ENCODE results near the gene NDUFA7.

DNA sequence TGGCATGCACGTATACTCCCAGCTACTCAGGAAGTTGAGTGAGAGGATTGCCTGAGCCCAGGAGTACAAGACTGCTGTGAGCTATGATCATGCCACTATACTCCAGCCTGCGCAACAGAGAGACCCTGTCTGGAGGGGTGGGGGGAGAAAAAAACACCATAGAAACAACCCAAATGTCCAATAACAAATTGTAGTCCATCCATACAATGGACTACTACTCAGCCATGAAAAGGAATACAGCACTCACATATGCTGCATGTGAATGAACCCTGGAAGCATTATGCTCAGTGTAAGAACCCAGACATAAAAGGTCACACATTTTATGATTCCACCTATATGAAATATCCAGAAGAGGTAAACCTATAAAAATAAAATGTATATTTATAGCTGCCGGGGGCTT, 55.3 kb downstream of the NDUFA7 start:
- TF ChIP-seq, protein P1, sequence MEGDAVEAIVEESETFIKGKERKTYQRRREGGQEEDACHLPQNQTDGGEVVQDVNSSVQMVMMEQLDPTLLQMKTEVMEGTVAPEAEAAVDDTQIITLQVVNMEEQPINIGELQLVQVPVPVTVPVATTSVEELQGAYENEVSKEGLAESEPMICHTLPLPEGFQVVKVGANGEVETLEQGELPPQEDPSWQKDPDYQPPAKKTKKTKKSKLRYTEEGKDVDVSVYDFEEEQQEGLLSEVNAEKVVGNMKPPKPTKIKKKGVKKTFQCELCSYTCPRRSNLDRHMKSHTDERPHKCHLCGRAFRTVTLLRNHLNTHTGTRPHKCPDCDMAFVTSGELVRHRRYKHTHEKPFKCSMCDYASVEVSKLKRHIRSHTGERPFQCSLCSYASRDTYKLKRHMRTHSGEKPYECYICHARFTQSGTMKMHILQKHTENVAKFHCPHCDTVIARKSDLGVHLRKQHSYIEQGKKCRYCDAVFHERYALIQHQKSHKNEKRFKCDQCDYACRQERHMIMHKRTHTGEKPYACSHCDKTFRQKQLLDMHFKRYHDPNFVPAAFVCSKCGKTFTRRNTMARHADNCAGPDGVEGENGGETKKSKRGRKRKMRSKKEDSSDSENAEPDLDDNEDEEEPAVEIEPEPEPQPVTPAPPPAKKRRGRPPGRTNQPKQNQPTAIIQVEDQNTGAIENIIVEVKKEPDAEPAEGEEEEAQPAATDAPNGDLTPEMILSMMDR (IDR thresholded peaks at IDR 0.05; ENCODE audit: poor library complexity, severe bottlenecking): no peak
- TF ChIP-seq EZH2 (IDR thresholded peaks at IDR 0.05; ENCODE audit: borderline replicate concordance, insufficient read depth, low read length, poor library complexity, severe bottlenecking) (no peak), POLR2AphosphoS5 (IDR thresholded peaks at IDR 0.05) (no peak), SMC3 (conservative IDR thresholded peaks at IDR 0.05; ENCODE audit: poor library complexity) (no peak), RAD21 (conservative IDR thresholded peaks at IDR 0.05) (no peak), TAF1 (IDR thresholded peaks at IDR 0.05; ENCODE audit: low read depth) (no peak), EP300 (conservative IDR thresholded peaks at IDR 0.05; ENCODE audit: poor library complexity, severe bottlenecking) (no peak), MXI1 (conservative IDR thresholded peaks at IDR 0.05; ENCODE audit: poor library complexity, severe bottlenecking) (no peak)
- TF ChIP-seq, protein P2, sequence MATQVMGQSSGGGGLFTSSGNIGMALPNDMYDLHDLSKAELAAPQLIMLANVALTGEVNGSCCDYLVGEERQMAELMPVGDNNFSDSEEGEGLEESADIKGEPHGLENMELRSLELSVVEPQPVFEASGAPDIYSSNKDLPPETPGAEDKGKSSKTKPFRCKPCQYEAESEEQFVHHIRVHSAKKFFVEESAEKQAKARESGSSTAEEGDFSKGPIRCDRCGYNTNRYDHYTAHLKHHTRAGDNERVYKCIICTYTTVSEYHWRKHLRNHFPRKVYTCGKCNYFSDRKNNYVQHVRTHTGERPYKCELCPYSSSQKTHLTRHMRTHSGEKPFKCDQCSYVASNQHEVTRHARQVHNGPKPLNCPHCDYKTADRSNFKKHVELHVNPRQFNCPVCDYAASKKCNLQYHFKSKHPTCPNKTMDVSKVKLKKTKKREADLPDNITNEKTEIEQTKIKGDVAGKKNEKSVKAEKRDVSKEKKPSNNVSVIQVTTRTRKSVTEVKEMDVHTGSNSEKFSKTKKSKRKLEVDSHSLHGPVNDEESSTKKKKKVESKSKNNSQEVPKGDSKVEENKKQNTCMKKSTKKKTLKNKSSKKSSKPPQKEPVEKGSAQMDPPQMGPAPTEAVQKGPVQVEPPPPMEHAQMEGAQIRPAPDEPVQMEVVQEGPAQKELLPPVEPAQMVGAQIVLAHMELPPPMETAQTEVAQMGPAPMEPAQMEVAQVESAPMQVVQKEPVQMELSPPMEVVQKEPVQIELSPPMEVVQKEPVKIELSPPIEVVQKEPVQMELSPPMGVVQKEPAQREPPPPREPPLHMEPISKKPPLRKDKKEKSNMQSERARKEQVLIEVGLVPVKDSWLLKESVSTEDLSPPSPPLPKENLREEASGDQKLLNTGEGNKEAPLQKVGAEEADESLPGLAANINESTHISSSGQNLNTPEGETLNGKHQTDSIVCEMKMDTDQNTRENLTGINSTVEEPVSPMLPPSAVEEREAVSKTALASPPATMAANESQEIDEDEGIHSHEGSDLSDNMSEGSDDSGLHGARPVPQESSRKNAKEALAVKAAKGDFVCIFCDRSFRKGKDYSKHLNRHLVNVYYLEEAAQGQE (IDR thresholded peaks at IDR 0.05; ENCODE audit: borderline replicate concordance): no peak
